ENCODE results near the gene RPS6KA2.

Gene RPS6KA2

GRCh38 chr6:166454692-166455515 is 172.1 kb downstream of the RPS6KA2 start:
- no peaks in the 10 kb centered on the region for H3K27me3 Mint-ChIP-seq
- H3K4me1 Mint-ChIP-seq, result peaks cover 6% of the 10 kb centered on the region in 2 donors
- no peak overlapping the region for H3K27ac Mint-ChIP-seq
- no peak for DNase-seq
- H3K4me3 Mint-ChIP-seq, result no peak overlapping the region
- H3K36me3 Mint-ChIP-seq, result peaks cover 17 to 30% of the 10 kb centered on the region in 2 donors
- H3K9me3 Mint-ChIP-seq, result peaks cover 5 to 8% of the 10 kb centered on the region in 2 donors
- no peak for ATAC-seq (replicated peaks)

GRCh38 chr6:166453651-166454050 is 173.4 kb downstream of the RPS6KA2 start:
- H3K9me3 Mint-ChIP-seq, result peaks cover 5 to 8% of the 10 kb centered on the region in 2 donors
- H3K4me3 Mint-ChIP-seq, result no peak overlapping the region
- peaks cover 6% of the 10 kb centered on the region in 2 donors for H3K4me1 Mint-ChIP-seq
- DNase-seq, result no peak
- no peak for ATAC-seq (replicated peaks)
- H3K27ac Mint-ChIP-seq, result no peak overlapping the region
- no peaks in the 10 kb centered on the region for H3K27me3 Mint-ChIP-seq
- H3K36me3 Mint-ChIP-seq, result peaks cover 15 to 29% of the 10 kb centered on the region in 2 donors

GRCh38 chr6:166450167-166450873 is 176.7 kb downstream of the RPS6KA2 start:
- H3K4me3 Mint-ChIP-seq, result no peak overlapping the region
- H3K36me3 Mint-ChIP-seq, result peaks cover 21 to 42% of the 10 kb centered on the region in 2 donors
- H3K9me3 Mint-ChIP-seq, result peaks cover 3 to 5% of the 10 kb centered on the region in 2 donors
- no peaks in the 10 kb centered on the region for H3K27me3 Mint-ChIP-seq
- ATAC-seq (replicated peaks) (no peak), DNase-seq (no peak)
- H3K27ac Mint-ChIP-seq, result no peak overlapping the region
- H3K4me1 Mint-ChIP-seq, result no peaks in the 10 kb centered on the region

GRCh38 chr6:166449641-166450040 is 177.4 kb downstream of the RPS6KA2 start:
- H3K9me3 Mint-ChIP-seq, result peaks cover 3 to 5% of the 10 kb centered on the region in 2 donors
- H3K4me3 Mint-ChIP-seq, result no peak overlapping the region
- H3K4me1 Mint-ChIP-seq, result no peaks in the 10 kb centered on the region
- H3K27ac Mint-ChIP-seq, result no peak overlapping the region
- DNase-seq (no peak), ATAC-seq (replicated peaks) (no peak)
- H3K27me3 Mint-ChIP-seq, result peaks cover 0 to under 1% of the 10 kb centered on the region in 2 donors
- peaks cover 21 to 42% of the 10 kb centered on the region in 2 donors for H3K36me3 Mint-ChIP-seq

- DNase-seq (no peak), ATAC-seq (replicated peaks) (no peak)
- Mint-ChIP-seq H3K36me3 (peaks cover 24 to 46% of the 10 kb centered on the region in 2 donors), H3K27ac (no peak overlapping the region), H3K9me3 (peaks cover 3 to 5% of the 10 kb centered on the region in 2 donors), H3K4me1 (no peaks in the 10 kb centered on the region), H3K4me3 (no peak overlapping the region), H3K27me3 (peaks cover 4 to 6% of the 10 kb centered on the region in 2 donors)
Observed at GRCh38 chr6:166449036-166449435, 178.0 kb downstream of the RPS6KA2 start.

- peaks cover 4 to 6% of the 10 kb centered on the region in 2 donors for H3K27me3 Mint-ChIP-seq
- H3K27ac Mint-ChIP-seq, result no peak overlapping the region
- no peak for ATAC-seq (replicated peaks)
- H3K4me3 Mint-ChIP-seq, result no peak overlapping the region
- peaks cover 3 to 5% of the 10 kb centered on the region in 2 donors for H3K9me3 Mint-ChIP-seq
- no peak for DNase-seq
- H3K4me1 Mint-ChIP-seq, result no peaks in the 10 kb centered on the region
- H3K36me3 Mint-ChIP-seq, result peaks cover 24 to 42% of the 10 kb centered on the region in 2 donors
Observed at GRCh38 chr6:166448432-166448831, 178.6 kb downstream of the RPS6KA2 start.

GRCh38 chr6:166446567-166447065 is 180.4 kb downstream of the RPS6KA2 start:
- Mint-ChIP-seq H3K9me3 (no peaks in the 10 kb centered on the region), H3K4me3 (no peak overlapping the region), H3K36me3 (peaks cover 23 to 37% of the 10 kb centered on the region in 2 donors), H3K4me1 (peaks cover 3 to 6% of the 10 kb centered on the region in 2 donors), H3K27me3 (peaks cover 6 to 14% of the 10 kb centered on the region in 2 donors), H3K27ac (no peak overlapping the region)
- no peak for DNase-seq
- no peak for ATAC-seq (replicated peaks)

- DNase-seq (no peak), ATAC-seq (replicated peaks) (peak in 1 of 2 donors; percentile 23)
- Mint-ChIP-seq H3K4me1 (peaks cover 5 to 10% of the 10 kb centered on the region in 2 donors), H3K27me3 (peaks cover 11 to 18% of the 10 kb centered on the region in 2 donors), H3K9me3 (no peaks in the 10 kb centered on the region), H3K4me3 (no peak overlapping the region), H3K36me3 (peaks cover 23 to 38% of the 10 kb centered on the region in 2 donors), H3K27ac (no peak overlapping the region)
Observed at GRCh38 chr6:166446146-166446545, 180.9 kb downstream of the RPS6KA2 start.

GRCh38 chr6:166444446-166444845 is 182.6 kb downstream of the RPS6KA2 start:
- no peak for ATAC-seq (replicated peaks)
- peaks cover 23 to 38% of the 10 kb centered on the region in 2 donors for H3K36me3 Mint-ChIP-seq

GRCh38 chr6:166443166-166443565 is 183.9 kb downstream of the RPS6KA2 start:
- Mint-ChIP-seq H3K27ac (no peak overlapping the region), H3K4me1 (peaks cover 7 to 20% of the 10 kb centered on the region in 2 donors), H3K36me3 (peaks cover 15 to 34% of the 10 kb centered on the region in 2 donors), H3K4me3 (no peak overlapping the region), H3K27me3 (peaks cover 31 to 40% of the 10 kb centered on the region in 2 donors), H3K9me3 (no peaks in the 10 kb centered on the region)
- ATAC-seq (replicated peaks), result no peak
- DNase-seq, result no peak

More at GRCh38 chr6:166444446-166444845, 182.6 kb downstream of the RPS6KA2 start:
- no peak for DNase-seq
- peaks cover 23 to 34% of the 10 kb centered on the region in 2 donors for H3K27me3 Mint-ChIP-seq
- H3K4me3 Mint-ChIP-seq, result no peak overlapping the region
- no peaks in the 10 kb centered on the region for H3K9me3 Mint-ChIP-seq
- peaks cover 7 to 17% of the 10 kb centered on the region in 2 donors for H3K4me1 Mint-ChIP-seq
- H3K27ac Mint-ChIP-seq, result no peak overlapping the region

- DNase-seq (no peak), ATAC-seq (replicated peaks) (no peak)
- Mint-ChIP-seq H3K4me3 (no peak overlapping the region), H3K27me3 (peaks cover 39 to 48% of the 10 kb centered on the region in 2 donors), H3K9me3 (no peaks in the 10 kb centered on the region), H3K4me1 (peaks cover 7 to 20% of the 10 kb centered on the region in 2 donors), H3K36me3 (peaks cover 19 to 30% of the 10 kb centered on the region in 2 donors), H3K27ac (no peak overlapping the region)
Observed at GRCh38 chr6:166442131-166442685, 184.8 kb downstream of the RPS6KA2 start.

GRCh38 chr6:166441325-166442078 is 185.5 kb downstream of the RPS6KA2 start:
- no peak overlapping the region for H3K4me3 Mint-ChIP-seq
- peaks cover 39 to 48% of the 10 kb centered on the region in 2 donors for H3K27me3 Mint-ChIP-seq
- H3K27ac Mint-ChIP-seq, result no peak overlapping the region
- H3K36me3 Mint-ChIP-seq, result peaks cover 12 to 24% of the 10 kb centered on the region in 2 donors
- H3K9me3 Mint-ChIP-seq, result no peaks in the 10 kb centered on the region
- peaks cover 7 to 20% of the 10 kb centered on the region in 2 donors for H3K4me1 Mint-ChIP-seq
- ATAC-seq (replicated peaks) (peak; percentile 60 to 67), DNase-seq (no peak)

GRCh38 chr6:166440729-166441128 is 186.3 kb downstream of the RPS6KA2 start:
- Mint-ChIP-seq H3K4me3 (no peak overlapping the region), H3K27me3 (peaks cover 43 to 54% of the 10 kb centered on the region in 2 donors), H3K4me1 (peaks cover 10 to 23% of the 10 kb centered on the region in 2 donors), H3K27ac (no peak overlapping the region), H3K36me3 (peaks cover 10 to 25% of the 10 kb centered on the region in 2 donors), H3K9me3 (no peaks in the 10 kb centered on the region)
- ATAC-seq (replicated peaks), result no peak
- DNase-seq, result no peak
